Endothelial cell (in vitro differentiated cells): ENCODE data around the gene TAGLN3. TPM values are rescaled to one million over a fixed set of nuclear protein-coding genes. Genes with fewer than 3 reads are reported as not detected.

ENCODE experiments used
- DNase-seq: peaks from one replicate; pipeline ENCODE4 v3.0.0; 2021; ENCODE audit warnings: low spot score
- H3K27ac Mint-ChIP-seq: one replicate; pipeline ENCODE4 v1.8.0; 2021; ENCODE audit warnings: mixed read lengths, inconsistent platforms; ENCODE audit not compliant: unreplicated experiment
- H3K27me3 Mint-ChIP-seq: one replicate; pipeline ENCODE4 v1.8.0; 2021; ENCODE audit warnings: mild to moderate bottlenecking, moderate library complexity, mixed read lengths, inconsistent platforms; ENCODE audit not compliant: unreplicated experiment
- H3K36me3 Mint-ChIP-seq: one replicate; pipeline ENCODE4 v1.8.0; 2021; ENCODE audit warnings: mild to moderate bottlenecking, low read depth, mixed read lengths, inconsistent platforms; ENCODE audit not compliant: unreplicated experiment
- H3K4me1 Mint-ChIP-seq: one replicate; pipeline ENCODE4 v1.8.0; 2021; ENCODE audit warnings: mild to moderate bottlenecking, mixed read lengths, inconsistent platforms; ENCODE audit not compliant: unreplicated experiment
- H3K4me3 Mint-ChIP-seq: one replicate; pipeline ENCODE4 v1.8.0; 2021; ENCODE audit warnings: mild to moderate bottlenecking, mixed read lengths, inconsistent platforms; ENCODE audit not compliant: unreplicated experiment
- H3K9me3 Mint-ChIP-seq: one replicate; pipeline ENCODE4 v1.8.0; 2021; ENCODE audit warnings: mixed read lengths, inconsistent platforms; ENCODE audit not compliant: unreplicated experiment
- total RNA-seq: library from RNA; stranded (reverse); fragmentation: NEBNext Ultra II Directional; extraction: Animal tissue kit (Norgen Biotek cat#: 25700); gene quantifications from one replicate; pipeline ENCODE4 v1.2.1, GENCODE V29; 2021; ENCODE audit not compliant: unreplicated experiment
- TF ChIP-seq, protein P1 (sequence below): fragments of 200-600 bp; sonication (generic); IDR thresholded peaks from one replicate; pipeline ENCODE4 v1.5.0; 2021; ENCODE audit warnings: antibody characterized with exemption; ENCODE audit not compliant: unreplicated experiment

The TAGLN3 gene
- total RNA-seq, 1 donor from 2014 or later: 0.72 TPM

DNA sequence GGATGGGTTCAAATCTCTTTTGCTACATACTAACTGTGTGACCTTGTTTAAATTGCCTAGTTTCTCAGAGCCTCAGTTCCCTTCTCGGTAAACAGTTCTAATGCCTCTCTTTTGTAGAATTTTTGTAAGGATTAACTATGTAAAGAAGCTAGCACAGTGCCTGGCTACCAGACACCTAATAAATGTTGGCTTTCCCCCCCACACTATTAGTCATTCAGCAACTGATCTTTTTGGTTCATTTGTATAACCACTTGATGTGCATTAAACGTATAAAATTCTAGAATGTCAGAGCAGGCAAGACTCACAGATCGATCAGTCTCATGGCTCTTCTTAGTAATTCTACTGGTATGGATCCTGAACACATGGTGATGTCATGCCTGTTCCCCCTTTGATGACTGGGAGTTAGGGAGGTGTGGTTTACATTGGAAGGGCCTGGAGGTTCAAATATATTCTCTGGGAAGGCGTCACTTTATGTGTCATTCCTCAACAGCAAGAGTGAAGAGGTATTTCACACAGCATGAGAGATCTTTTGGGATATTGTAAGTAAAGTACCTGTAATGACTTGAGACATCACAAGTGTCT is 6.5 kb downstream of the TAGLN3 start:
- TF ChIP-seq, protein P1, sequence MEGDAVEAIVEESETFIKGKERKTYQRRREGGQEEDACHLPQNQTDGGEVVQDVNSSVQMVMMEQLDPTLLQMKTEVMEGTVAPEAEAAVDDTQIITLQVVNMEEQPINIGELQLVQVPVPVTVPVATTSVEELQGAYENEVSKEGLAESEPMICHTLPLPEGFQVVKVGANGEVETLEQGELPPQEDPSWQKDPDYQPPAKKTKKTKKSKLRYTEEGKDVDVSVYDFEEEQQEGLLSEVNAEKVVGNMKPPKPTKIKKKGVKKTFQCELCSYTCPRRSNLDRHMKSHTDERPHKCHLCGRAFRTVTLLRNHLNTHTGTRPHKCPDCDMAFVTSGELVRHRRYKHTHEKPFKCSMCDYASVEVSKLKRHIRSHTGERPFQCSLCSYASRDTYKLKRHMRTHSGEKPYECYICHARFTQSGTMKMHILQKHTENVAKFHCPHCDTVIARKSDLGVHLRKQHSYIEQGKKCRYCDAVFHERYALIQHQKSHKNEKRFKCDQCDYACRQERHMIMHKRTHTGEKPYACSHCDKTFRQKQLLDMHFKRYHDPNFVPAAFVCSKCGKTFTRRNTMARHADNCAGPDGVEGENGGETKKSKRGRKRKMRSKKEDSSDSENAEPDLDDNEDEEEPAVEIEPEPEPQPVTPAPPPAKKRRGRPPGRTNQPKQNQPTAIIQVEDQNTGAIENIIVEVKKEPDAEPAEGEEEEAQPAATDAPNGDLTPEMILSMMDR: no peak
- no peak overlapping the region for H3K4me3 Mint-ChIP-seq
- H3K4me1 Mint-ChIP-seq: peaks cover 15% of the 10 kb centered on the region
- H3K27me3 Mint-ChIP-seq: peaks cover 7% of the 10 kb centered on the region
- no peak overlapping the region for H3K27ac Mint-ChIP-seq
- no peaks in the 10 kb centered on the region for H3K36me3 Mint-ChIP-seq
- DNase-seq: no peak
- no peaks in the 10 kb centered on the region for H3K9me3 Mint-ChIP-seq

DNA sequence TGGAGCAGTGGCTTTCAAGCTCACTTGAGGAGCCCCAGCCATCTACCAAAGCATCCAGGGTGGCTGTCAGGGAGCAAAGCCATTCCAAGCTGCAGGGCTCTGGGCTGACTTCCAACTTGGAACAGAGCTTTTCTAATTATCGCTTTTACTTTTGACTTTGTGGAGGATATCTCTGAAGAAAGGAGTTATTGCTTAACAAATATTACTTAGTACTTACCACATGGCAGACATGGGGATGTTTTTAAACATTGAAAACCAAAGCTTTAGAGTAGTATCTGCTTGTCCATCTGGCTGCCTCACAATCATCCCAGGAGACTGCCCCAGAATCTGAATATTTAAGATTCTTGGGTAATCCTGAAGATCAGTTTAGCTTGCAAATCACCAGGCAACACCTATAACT is 8.9 kb downstream of the TAGLN3 start:
- no peak for DNase-seq
- Mint-ChIP-seq H3K9me3 (no peaks in the 10 kb centered on the region), H3K4me3 (no peak overlapping the region), H3K27me3 (peaks cover 4% of the 10 kb centered on the region), H3K36me3 (no peaks in the 10 kb centered on the region), H3K4me1 (peaks cover 11% of the 10 kb centered on the region), H3K27ac (no peak overlapping the region)
- TF ChIP-seq, protein P1: no peak

DNA sequence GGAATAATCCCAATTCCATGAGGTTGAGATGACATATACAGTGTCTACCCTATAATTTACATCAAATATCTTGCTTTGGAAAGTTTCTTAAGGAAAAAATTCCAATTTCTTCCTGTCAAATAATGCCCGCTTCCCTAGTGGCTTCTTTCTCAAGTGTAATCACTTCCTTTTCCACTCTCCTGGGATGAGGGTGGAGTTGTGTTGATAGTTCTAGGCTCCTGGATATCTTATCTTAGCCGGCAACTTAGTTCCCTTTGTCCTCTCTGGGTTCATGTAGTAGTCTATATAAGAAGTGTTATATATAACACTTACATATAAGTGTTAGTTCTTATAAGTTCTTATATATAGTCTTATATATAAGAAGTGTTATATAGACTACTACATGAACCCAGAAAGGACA is 10.9 kb downstream of the TAGLN3 start:
- Mint-ChIP-seq H3K4me3 (no peak overlapping the region), H3K9me3 (no peaks in the 10 kb centered on the region), H3K36me3 (no peaks in the 10 kb centered on the region), H3K27me3 (peaks cover 4% of the 10 kb centered on the region), H3K4me1 (peaks cover 8% of the 10 kb centered on the region), H3K27ac (no peak overlapping the region)
- TF ChIP-seq, protein P1: no peak
- no peak for DNase-seq

DNA sequence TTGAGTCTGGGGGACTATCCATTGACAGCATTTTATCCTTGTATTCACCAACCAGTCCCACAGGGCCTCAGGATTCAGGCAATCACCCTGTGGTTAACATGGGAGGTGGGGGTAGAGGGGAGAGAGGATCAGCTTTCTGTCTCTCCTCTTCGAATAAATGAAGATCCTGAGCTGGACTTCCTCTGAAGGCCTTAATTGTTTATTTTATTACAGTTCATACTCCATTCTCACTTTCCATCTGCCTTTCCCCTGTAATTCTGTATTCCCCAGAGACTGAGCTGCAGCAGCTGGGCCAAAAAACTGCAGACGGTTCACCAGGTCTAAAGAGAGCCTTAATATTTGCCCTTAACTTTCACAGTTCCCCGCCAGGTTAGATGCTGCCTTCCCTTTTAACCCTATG is 11.9 kb downstream of the TAGLN3 start:
- no peaks in the 10 kb centered on the region for H3K9me3 Mint-ChIP-seq
- peaks cover 4% of the 10 kb centered on the region for H3K27me3 Mint-ChIP-seq
- no peaks in the 10 kb centered on the region for H3K36me3 Mint-ChIP-seq
- DNase-seq: no peak
- TF ChIP-seq, protein P1: no peak
- H3K4me3 Mint-ChIP-seq: no peak overlapping the region
- no peak overlapping the region for H3K27ac Mint-ChIP-seq
- peaks cover 8% of the 10 kb centered on the region for H3K4me1 Mint-ChIP-seq

DNA sequence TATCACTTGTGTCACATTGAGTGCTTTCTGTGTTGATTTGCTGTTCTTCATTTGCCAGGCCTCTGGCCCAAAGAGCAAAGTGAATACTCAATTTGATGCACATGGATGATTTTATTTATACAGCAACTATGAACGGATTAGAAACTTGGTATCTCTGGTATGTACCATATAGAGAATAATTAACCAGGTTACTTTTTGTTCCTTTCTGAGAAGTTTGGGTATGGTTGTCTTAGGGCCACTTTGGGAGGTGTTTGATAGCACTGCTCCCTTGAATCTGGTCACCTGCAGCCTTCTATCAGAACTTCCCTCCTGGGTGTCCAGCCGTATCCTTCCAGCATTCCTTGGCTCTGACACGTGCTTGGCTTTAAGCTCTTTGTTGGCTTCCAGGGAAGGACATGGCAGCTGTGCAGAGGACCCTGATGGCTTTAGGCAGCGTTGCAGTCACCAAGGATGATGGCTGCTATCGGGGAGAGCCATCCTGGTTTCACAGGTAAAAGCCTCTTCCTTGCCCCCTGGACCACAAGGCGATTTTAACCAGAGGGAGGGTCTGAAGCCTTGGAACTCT is 12.7 kb downstream of the TAGLN3 start:
- DNase-seq: no peak
- no peaks in the 10 kb centered on the region for H3K9me3 Mint-ChIP-seq
- peaks cover 8% of the 10 kb centered on the region for H3K4me1 Mint-ChIP-seq
- no peak overlapping the region for H3K4me3 Mint-ChIP-seq
- TF ChIP-seq, protein P1: no peak
- H3K27ac Mint-ChIP-seq: no peak overlapping the region
- H3K36me3 Mint-ChIP-seq: no peaks in the 10 kb centered on the region
- H3K27me3 Mint-ChIP-seq: peaks cover 4% of the 10 kb centered on the region
